Neural cell (in vitro differentiated cells): ENCODE data around the gene OR6C65. TPM values are rescaled to one million over a fixed set of nuclear protein-coding genes. Genes with fewer than 3 reads are reported as not detected.

Experiments used
- H2AFZ ChIP-seq: fragments of 200-600, 300-800 bp; sonication (generic), shearing (Covaris generic); 2 replicates; pipeline ENCODE4 v1.6.0; 2014; ENCODE audit warnings: low read depth, mild to moderate bottlenecking, antibody characterized with exemption, low read length, moderate library complexity
- H3F3A ChIP-seq: fragments of 200-600 bp; shearing (Covaris generic); 2 replicates; pipeline ENCODE4 v1.6.1; 2016; ENCODE audit warnings: mild to moderate bottlenecking, moderate library complexity, mixed read lengths, antibody characterized with exemption, low read length; ENCODE audit not compliant: insufficient read depth, poor library complexity, severe bottlenecking
- H3K27ac ChIP-seq: fragments of 200-600, 300-800 bp; sonication (generic), shearing (Covaris generic); 2 replicates; pipeline ENCODE4 v1.5.1; 2014; ENCODE audit warnings: mild to moderate bottlenecking, low read length, moderate library complexity
- H3K27me3 ChIP-seq: fragments of 300-800, 200-600 bp; sonication (generic), shearing (Covaris generic); 2 replicates; pipeline ENCODE4 v1.6.0; 2014; ENCODE audit warnings: mild to moderate bottlenecking, low read depth, low read length, moderate library complexity; ENCODE audit not compliant: insufficient read depth
- H3K36me3 ChIP-seq: fragments of 300-800, 200-600 bp; sonication (generic), shearing (Covaris generic); 2 replicates; pipeline ENCODE4 v1.5.1; 2014; ENCODE audit warnings: mild to moderate bottlenecking, antibody characterized with exemption, low read length, moderate library complexity; ENCODE audit not compliant: insufficient read depth
- H3K4me2 ChIP-seq: fragments of 300-800, 200-600 bp; sonication (generic), shearing (Covaris generic); 2 replicates; pipeline ENCODE4 v1.6.0; 2014; ENCODE audit warnings: mild to moderate bottlenecking, low read length
- H3K4me3 ChIP-seq: fragments of 300-800, 200-600 bp; sonication (generic), shearing (Covaris generic); 2 replicates; pipeline ENCODE4 v1.5.1; 2014; ENCODE audit warnings: mild to moderate bottlenecking, low read length, moderate library complexity
- H3K79me2 ChIP-seq: fragments of 200-600 bp; shearing (Covaris generic); replicated peaks from 2 replicates; pipeline ENCODE4 v1.6.0; 2014; ENCODE audit warnings: mild to moderate bottlenecking, low read length, moderate library complexity; ENCODE audit not compliant: insufficient read depth
- H3K9ac ChIP-seq: fragments of 300-800, 200-600 bp; sonication (generic), shearing (Covaris generic); 2 replicates; pipeline ENCODE4 v1.6.1; 2016; ENCODE audit warnings: mild to moderate bottlenecking, low read length, mixed read lengths
- H3K9me2 ChIP-seq: fragments of 200-600 bp; shearing (Covaris generic); 2 replicates; pipeline ENCODE4 v1.6.1; 2016; ENCODE audit warnings: mild to moderate bottlenecking, low read length, mixed read lengths; ENCODE audit not compliant: insufficient read depth
- H3K9me3 ChIP-seq: fragments of 200-600, 300-800 bp; sonication (generic), shearing (Covaris generic); 2 replicates; pipeline ENCODE4 v1.6.1; 2016; ENCODE audit warnings: mild to moderate bottlenecking, mixed run types, low read length, moderate library complexity, mixed read lengths
- H4K20me1 ChIP-seq: fragments of 200-600 bp; shearing (Covaris generic); 2 replicates; pipeline ENCODE4 v1.6.1; 2016; ENCODE audit warnings: mild to moderate bottlenecking, mixed run types; ENCODE audit not compliant: insufficient read depth
- EZH2 ChIP-seq: fragments of 200-600, 300-800 bp; shearing (Covaris generic), sonication (generic); IDR thresholded peaks from 2 replicates; pipeline ENCODE4 v1.6.1; 2014; ENCODE audit warnings: antibody characterized with exemption, low read length, borderline replicate concordance, mild to moderate bottlenecking; ENCODE audit not compliant: insufficient read depth, poor library complexity, severe bottlenecking
- polyA plus RNA-seq: library from polyadenylated mRNA; depleted of rRNA; stranded (reverse); fragments of >200 nt; gene quantifications from 2 replicates; pipeline ENCODE4 v1.2.3, GENCODE V29; 2014

The OR6C65 gene
- polyA plus RNA-seq, 1 donor from 2014 or later: not detected

DNA sequence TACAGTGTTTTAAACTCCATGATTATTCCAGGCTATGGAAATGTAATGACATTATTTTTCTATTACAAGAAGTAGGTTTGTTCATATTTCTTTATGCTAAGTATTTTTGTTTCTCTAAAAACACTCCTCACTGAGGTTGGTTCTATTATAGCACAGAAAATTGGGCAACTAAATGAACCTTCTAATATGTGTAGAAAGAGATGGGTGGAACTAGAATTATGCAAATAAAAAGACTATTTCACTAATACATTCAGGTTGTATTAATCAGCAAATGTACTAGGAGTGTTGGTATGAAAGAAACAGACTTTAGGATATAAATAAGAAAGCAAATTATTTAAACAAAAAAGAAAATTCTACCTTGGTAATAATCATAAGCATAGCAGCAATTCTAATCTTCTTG, 48.5 kb downstream of the OR6C65 start:
- Histone ChIP-seq H3K36me3 (no peaks in the 10 kb centered on the region), H3K9me2 (no peaks in the 10 kb centered on the region), H3K27ac (no peak overlapping the region), H3K79me2 (no peaks in the 10 kb centered on the region), H3K9me3 (no peaks in the 10 kb centered on the region), H3K9ac (no peak overlapping the region), H2AFZ (no peak overlapping the region), H4K20me1 (no peaks in the 10 kb centered on the region), H3K4me3 (no peak overlapping the region), H3K4me2 (no peak overlapping the region), H3K27me3 (no peaks in the 10 kb centered on the region), H3F3A (no peaks in the 10 kb centered on the region)
- no peak for TF ChIP-seq EZH2

Other genes starting within 250 kb of the OR6C65 start
- not detected in 2 replicates for gene OR10A7, start 179.5 kb upstream of the OR6C65 start, polyA plus RNA-seq
- not detected in 2 replicates for gene OR6C74, start 155.9 kb upstream of the OR6C65 start, polyA plus RNA-seq
- gene OR6C6, start 104.0 kb upstream of the OR6C65 start, polyA plus RNA-seq: not detected in 2 replicates
- gene OR6C1, start 86.2 kb upstream of the OR6C65 start, polyA plus RNA-seq: not detected in 2 replicates
- gene OR6C3, start 69.8 kb upstream of the OR6C65 start, polyA plus RNA-seq: not detected in 2 replicates
- gene OR6C75, start 37.6 kb upstream of the OR6C65 start, polyA plus RNA-seq: not detected in 2 replicates
- gene OR6C76, start 25.7 kb downstream of the OR6C65 start, polyA plus RNA-seq: not detected in 2 replicates
- gene OR6C2, start 43.5 kb downstream of the OR6C65 start, polyA plus RNA-seq: not detected in 2 replicates
- not detected in 2 replicates for gene OR6C70, start 69.6 kb downstream of the OR6C65 start, polyA plus RNA-seq
- gene OR6C68, start 91.8 kb downstream of the OR6C65 start, polyA plus RNA-seq: not detected in 2 replicates
- not detected in 2 replicates for gene OR6C4, start 149.1 kb downstream of the OR6C65 start, polyA plus RNA-seq
- not detected in 2 replicates for gene OR2AP1, start 171.9 kb downstream of the OR6C65 start, polyA plus RNA-seq
- not detected in 2 replicates for gene OR10P1, start 236.4 kb downstream of the OR6C65 start, polyA plus RNA-seq